SU-DHL-6 (cell line): ENCODE data around the gene SPRED2.

Source experiments
- EZH2phosphoT487 ChIP-seq: fragments of 200-600 bp; sonication (generic), shearing (Covaris generic); conservative IDR thresholded peaks from 2 replicates; pipeline ENCODE4 v1.6.1; 2018; ENCODE audit warnings: mild to moderate bottlenecking, antibody characterized with exemption, low read length, moderate library complexity, mixed read lengths
- TF ChIP-seq, protein P1 (sequence below): fragments of 200-600 bp; sonication (generic); IDR thresholded peaks from one replicate; pipeline ENCODE4 v1.5.1; 2017; ENCODE audit warnings: antibody characterized with exemption, mild to moderate bottlenecking, low read length, moderate library complexity; ENCODE audit not compliant: insufficient read depth, poor library complexity, severe bottlenecking

DNA sequence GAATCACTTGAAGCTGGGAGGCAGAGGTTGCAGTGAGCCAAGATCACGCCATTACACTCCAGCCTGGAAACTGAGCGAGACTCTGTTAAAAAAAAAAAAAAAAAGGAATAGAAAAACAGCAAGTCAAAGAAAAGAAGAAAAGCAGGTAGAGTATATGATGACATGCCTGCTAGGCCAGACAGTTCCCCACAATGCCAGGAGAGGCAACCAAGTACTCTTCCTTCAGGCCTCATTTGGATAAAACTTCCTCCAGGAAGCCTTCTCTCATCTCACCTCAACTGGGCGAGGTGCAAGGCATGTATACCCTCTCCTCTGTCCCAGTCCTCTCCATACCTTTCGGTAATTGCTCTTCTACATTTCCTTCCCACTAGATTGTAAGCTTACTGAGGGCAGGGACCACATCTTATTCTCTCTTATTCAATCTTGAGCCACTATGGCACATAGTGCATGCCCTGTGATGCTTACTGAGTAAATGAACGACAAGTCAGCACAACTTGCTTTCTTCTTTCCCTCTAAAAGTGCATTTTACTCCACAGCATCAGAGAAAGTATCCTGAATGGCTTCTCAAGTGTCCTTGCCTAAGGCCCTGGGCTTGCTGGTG, 10.1 kb upstream of the SPRED2 start:
- TF ChIP-seq EZH2phosphoT487: no peak
- TF ChIP-seq, protein P1, sequence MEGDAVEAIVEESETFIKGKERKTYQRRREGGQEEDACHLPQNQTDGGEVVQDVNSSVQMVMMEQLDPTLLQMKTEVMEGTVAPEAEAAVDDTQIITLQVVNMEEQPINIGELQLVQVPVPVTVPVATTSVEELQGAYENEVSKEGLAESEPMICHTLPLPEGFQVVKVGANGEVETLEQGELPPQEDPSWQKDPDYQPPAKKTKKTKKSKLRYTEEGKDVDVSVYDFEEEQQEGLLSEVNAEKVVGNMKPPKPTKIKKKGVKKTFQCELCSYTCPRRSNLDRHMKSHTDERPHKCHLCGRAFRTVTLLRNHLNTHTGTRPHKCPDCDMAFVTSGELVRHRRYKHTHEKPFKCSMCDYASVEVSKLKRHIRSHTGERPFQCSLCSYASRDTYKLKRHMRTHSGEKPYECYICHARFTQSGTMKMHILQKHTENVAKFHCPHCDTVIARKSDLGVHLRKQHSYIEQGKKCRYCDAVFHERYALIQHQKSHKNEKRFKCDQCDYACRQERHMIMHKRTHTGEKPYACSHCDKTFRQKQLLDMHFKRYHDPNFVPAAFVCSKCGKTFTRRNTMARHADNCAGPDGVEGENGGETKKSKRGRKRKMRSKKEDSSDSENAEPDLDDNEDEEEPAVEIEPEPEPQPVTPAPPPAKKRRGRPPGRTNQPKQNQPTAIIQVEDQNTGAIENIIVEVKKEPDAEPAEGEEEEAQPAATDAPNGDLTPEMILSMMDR: no peak
